K562 (cell line): Measurements from ENCODE around the gene KAT6B. TPM values are rescaled to one million over a fixed set of nuclear protein-coding genes. Genes with fewer than 3 reads are reported as not detected.

ENCODE experiments used
- ATAC-seq: fragments of 200-7000 bp; cut with Tn5 transposase; 3 replicates; pipeline ENCODE4 v1.9.1; 2020; ENCODE audit warnings: moderate library complexity
- BruUV-seq: library from RNA; stranded (reverse); fragments of 400-500 nt; replicated peaks from 2 replicates; lab custom pipeline; 2021; lab: Mats Ljungman, UMichigan
- CTCF ChIA-PET: fragments of 300-600 bp; formaldehyde crosslinking; extraction: SDS; loops from one replicate; lab custom pipeline; 2021; ENCODE audit warnings: low intra/inter-chr PET ratio; lab: Yijun Ruan, JAX
- POLR2A ChIA-PET: fragments of 300-600, 350-650 bp; sonication (Branson Sonifier 250); formaldehyde crosslinking; extraction: SDS; loops from one replicate; lab custom pipeline; 2021; ENCODE audit warnings: antibody characterized with exemption, inconsistent platforms; lab: Yijun Ruan, JAX
- DNase-seq, 4 experiments: peaks; one replicate each; pipeline versions ENCODE4 v3.0.0 to v3.0.0-alpha.2; 2011 to 2018; ENCODE audit warnings: low spot score in 3 of 4, mixed read lengths in 3 of 4; ENCODE audit errors: extremely low read depth in 1 of 4
- FAIRE-seq: peaks from 2 replicates; lab custom pipeline; 2011; peaks lifted over from hg19 to GRCh38; lab: Jason Lieb, UNC
- H2AFZ ChIP-seq: 2 replicates; pipeline ENCODE4 v1.6.0; 2011; ENCODE audit warnings: low read depth, low read length, control low read depth, inconsistent platforms
- H3K27ac ChIP-seq: fragments of 200-600 bp; 3 replicates; pipeline ENCODE4 v1.8.0; 2011; ENCODE audit warnings: low read depth, mild to moderate bottlenecking, control low read depth, inconsistent platforms, low read length, moderate library complexity, mixed read lengths; ENCODE audit errors: extremely low read depth
- H3K27me3 ChIP-seq, 2 experiments: fragments of 300-600 bp in 1 of 2; 2 replicates in 1 of 2; 3 replicates in 1 of 2; pipeline versions ENCODE4 v1.6.0 to v1.8.0; 2011; ENCODE audit warnings: inconsistent platforms in 2 of 2, low read length in 2 of 2, mild to moderate bottlenecking in 1 of 2, mixed read lengths in 1 of 2, moderate library complexity in 1 of 2; ENCODE audit not compliant: control insufficient read depth in 2 of 2, insufficient read depth in 2 of 2
- H3K36me3 ChIP-seq: fragments of 300-600 bp; 3 replicates; pipeline ENCODE4 v1.8.0; 2011; ENCODE audit warnings: mild to moderate bottlenecking, low read length, inconsistent platforms; ENCODE audit not compliant: control insufficient read depth, insufficient read depth
- H3K4me1 ChIP-seq, 2 experiments: fragments of 200-600 bp in 1 of 2; replicated peaks in 1 of 2; 2 replicates in 1 of 2; 3 replicates in 1 of 2; pipeline versions ENCODE4 v1.5.1 to v1.8.0; 2011; ENCODE audit warnings: inconsistent platforms in 2 of 2, low read length in 2 of 2, mild to moderate bottlenecking in 1 of 2, mixed read lengths in 1 of 2, moderate library complexity in 1 of 2; ENCODE audit not compliant: control insufficient read depth in 2 of 2, insufficient read depth in 2 of 2
- H3K4me2 ChIP-seq: 2 replicates; pipeline ENCODE4 v1.6.1; 2011; ENCODE audit warnings: low read length, control low read depth, inconsistent platforms, mixed read lengths; ENCODE audit not compliant: insufficient read depth
- H3K4me3 ChIP-seq: fragments of 200-600 bp; sonication (generic), shearing (Covaris generic); 2 replicates; pipeline ENCODE4 v1.5.1; 2016; ENCODE audit warnings: control low read depth, inconsistent platforms
- H3K79me2 ChIP-seq: fragments of 200-600 bp; 3 replicates; pipeline ENCODE4 v1.8.0; 2011; ENCODE audit warnings: low read length, inconsistent platforms; ENCODE audit not compliant: control insufficient read depth, insufficient read depth
- H3K9ac ChIP-seq, 2 experiments: 2 replicates each; pipeline versions ENCODE4 v1.6.0 to v1.6.1; 2011; ENCODE audit warnings: low read depth in 2 of 2, low read length in 2 of 2, control low read depth in 1 of 2, inconsistent platforms in 1 of 2, mild to moderate bottlenecking in 1 of 2, mixed read lengths in 1 of 2; ENCODE audit not compliant: insufficient read depth in 1 of 2
- H3K9me1 ChIP-seq: one replicate; pipeline ENCODE4 v1.6.0; 2011; ENCODE audit warnings: inconsistent platforms, mild to moderate bottlenecking, low read length, moderate library complexity; ENCODE audit not compliant: control insufficient read depth, insufficient read depth
- H3K9me3 ChIP-seq: replicated peaks from 2 replicates; pipeline ENCODE4 v1.5.1; 2011; ENCODE audit warnings: low read depth, low read length, inconsistent platforms; ENCODE audit not compliant: control insufficient read depth, insufficient read depth
- H4K20me1 ChIP-seq: replicated peaks from 2 replicates; pipeline ENCODE4 v1.6.1; 2011; ENCODE audit warnings: low read length, inconsistent platforms, mixed read lengths; ENCODE audit not compliant: control insufficient read depth, insufficient read depth
- JUNB ChIP-seq: fragments of 450-650 bp; formaldehyde crosslinking; conservative IDR thresholded peaks from 2 replicates; pipeline ENCODE4 v1.4.0; 2020; ENCODE audit warnings: mild to moderate bottlenecking
- JUND ChIP-seq, 2 experiments: IDR thresholded peaks; 2 replicates in 1 of 2; 3 replicates in 1 of 2; pipeline ENCODE4 v1.6.1; 2011; ENCODE audit warnings: borderline replicate concordance in 2 of 2, low read depth in 2 of 2, low read length in 2 of 2, improper control_type of control experiment in 1 of 2, missing biosample characterization in 1 of 2, missing genetic modification characterization in 1 of 2, missing genetic modification reagents in 1 of 2
- PURB ChIP-seq: sonication (generic); formaldehyde crosslinking; IDR thresholded peaks from 2 replicates; pipeline ENCODE4 v1.9.0; 2021; ENCODE audit warnings: low read depth, mild to moderate bottlenecking, missing genetic modification reagents
- STAT5A ChIP-seq: IDR thresholded peaks from 2 replicates; pipeline ENCODE4 v1.6.1; 2012; ENCODE audit warnings: low read length, inconsistent platforms, borderline replicate concordance
- ZNF3 ChIP-seq: fragments of 250-450 bp; sonication (Bioruptor Pico); IDR thresholded peaks from 2 replicates; pipeline ENCODE4 v1.5.0; 2021; ENCODE audit warnings: mild to moderate bottlenecking, moderate library complexity
- ZNF41 ChIP-seq: fragments of 250-450 bp; sonication (Bioruptor Pico); conservative IDR thresholded peaks from 2 replicates; pipeline ENCODE4 v1.4.0; 2020; ENCODE audit warnings: mild to moderate bottlenecking
- WGBS: fragments of 100-300 bp; shearing (Covaris generic); methylation state at CpG from one replicate; pipeline ENCODE4 v1.1.6; 2016; ENCODE audit warnings: low coverage, mixed read lengths; ENCODE audit not compliant: insufficient coverage; ENCODE audit errors: missing lambda C conversion rate; 5-methylcytosine and 5-hydroxymethylcytosine counted together
- in situ Hi-C: fragments of 300-500 bp; cut with MboI; formaldehyde crosslinking; loops from 4 replicates; pipeline ENCODE4 v1.15.0; 2018; ENCODE audit warnings: inconsistent platforms, mixed read lengths
- intact Hi-C: fragments of 100-400 bp; cut with micrococcal nuclease; formaldehyde crosslinking; loops from 2 replicates; pipeline ENCODE4 v1.14.2; 2022
- polyA plus RNA-seq, 8 experiments: library from polyadenylated mRNA; depleted of rRNA in 4 of 8; stranded (reverse) in 5 of 8; unstranded in 3 of 8; fragments of >200 nt; fragmentation: Nextera tagmentation in 2 of 8; fragmentation: Illumina TruSeq in 1 of 8; extraction: Ambion mirVana in 2 of 8; extraction: Trizol in 1 of 8; gene quantifications; 2 replicates each; pipeline versions ENCODE4 v1.2.1 to v1.2.3, GENCODE V29; 2011 to 2014; ENCODE audit warnings: inconsistent platforms in 1 of 8, missing spikeins in 1 of 8
- total RNA-seq, 7 experiments: library from RNA; depleted of rRNA in 6 of 7; stranded (reverse); fragments of >200 nt in 6 of 7; fragmentation: Illumina TruSeq in 2 of 7; extraction: Trizol in 2 of 7; gene quantifications; 2 replicates each; pipeline versions ENCODE4 v1.2.1 to v1.2.3, GENCODE V29; 2011 to 2021; ENCODE audit warnings: low replicate concordance in 1 of 7

KAT6B gene
- total and polyA plus RNA-seq, 9 of the 15 experiments (the other 6 are each of a cell fraction or from before 2014, with no cell fraction given): 1.4 to 9.2 (median 6.8) TPM

- Histone ChIP-seq H3K9me1 (no peaks in the 10 kb centered on the region), H3K4me3 (no peak overlapping the region), H3K9me3 (no peaks in the 10 kb centered on the region), H3K36me3 (peaks cover 18% of the 10 kb centered on the region), H3K4me1 (no peaks in the 10 kb centered on the region), H3K9ac (no peak overlapping the region), H2AFZ (no peak overlapping the region), H3K27me3 (no peaks in the 10 kb centered on the region), H3K27ac (no peak overlapping the region), H4K20me1 (no peaks in the 10 kb centered on the region), H3K4me2 (no peak overlapping the region), H3K79me2 (no peaks in the 10 kb centered on the region)
- no peak for ATAC-seq
- in situ Hi-C loops: loop anchor here (5.0 kb wide), 1 partner anchor 758 kb away; no protein-coding TSS in a partner anchor
- FAIRE-seq: no peak
- TF ChIP-seq ZNF41 (no peak), PURB (CRISPR knock-in tag) (no peak)
- DNase-seq: no peak
- intact Hi-C loops: loop anchor here (5.0 to 10.0 kb wide), 3 partner anchors 212 to 783 kb away; partner anchors contain the start of gene COMTD1
- BruUV-seq: no TSS peak
- CTCF ChIA-PET: no interaction called here
- POLR2A ChIA-PET: no interaction called here
- whole genome bisulfite sequencing: 68% methylated on average over 5 of the region's 5 CpGs
Measured at GRCh38 chr10:75024971-75025523, 198.6 kb downstream of the KAT6B start.

GRCh38 chr10:75028049-75028448 lies 201.6 kb downstream of the KAT6B start:
- H3K4me1 ChIP-seq: no peaks in the 10 kb centered on the region
- no peak overlapping the region for H3K9ac ChIP-seq
- H3K27ac ChIP-seq: no peak overlapping the region
- ChIA-PET POLR2A (no interaction called here), CTCF (interaction anchor here (0.8 kb wide), 1 partner anchor 72 kb away, joined by 3 read pairs; no protein-coding TSS in a partner anchor)
- H2AFZ ChIP-seq: no peak overlapping the region
- no peaks in the 10 kb centered on the region for H3K9me3 ChIP-seq
- H3K27me3 ChIP-seq: no peaks in the 10 kb centered on the region
- in situ Hi-C loops (loop anchor here (5.0 kb wide), 1 partner anchor 761 kb away; no protein-coding TSS in a partner anchor), intact Hi-C loops (loop anchor here (10.0 kb wide), 1 partner anchor 613 kb away; no protein-coding TSS in a partner anchor)
- no peak overlapping the region for H3K4me2 ChIP-seq
- H4K20me1 ChIP-seq: no peaks in the 10 kb centered on the region
- no peak for FAIRE-seq
- peaks cover 10% of the 10 kb centered on the region; the same call in 1 of the 3 replicates for H3K36me3 ChIP-seq
- DNase-seq: no peak
- no peak overlapping the region for H3K4me3 ChIP-seq
- no peaks in the 10 kb centered on the region for H3K9me1 ChIP-seq
- ATAC-seq: no peak
- H3K79me2 ChIP-seq: no peaks in the 10 kb centered on the region
- BruUV-seq: no TSS peak
- TF ChIP-seq JUNB (no peak), STAT5A (no peak), ZNF3 (no peak), JUND (IDR thresholded peaks at IDR 0.05; ENCODE audit: borderline replicate concordance, low read depth, low read length) (no peak), JUND (tag; IDR thresholded peaks at IDR 0.05; ENCODE audit: borderline replicate concordance, low read depth, low read length) (no peak)
- TF ChIP-seq, all 486 proteins: peak for 0
